HUES6 (cell line): Measurements from ENCODE around the gene ABCC10.

Experiments used
- H3K27ac ChIP-seq: 2 replicates; pipeline ENCODE4 v1.7.0; 2013; ENCODE audit warnings: low read depth, mild to moderate bottlenecking, low read length, inconsistent platforms
- H3K27me3 ChIP-seq: 2 replicates; pipeline ENCODE4 v1.6.1; 2013; ENCODE audit warnings: low read length; ENCODE audit not compliant: control insufficient read depth, insufficient read depth
- H3K36me3 ChIP-seq: 2 replicates; pipeline ENCODE4 v1.6.1; 2013; ENCODE audit warnings: low read length; ENCODE audit not compliant: control insufficient read depth, insufficient read depth
- H3K4me1 ChIP-seq: 2 replicates; pipeline ENCODE4 v1.6.1; 2013; ENCODE audit warnings: low read length; ENCODE audit not compliant: control insufficient read depth, insufficient read depth
- H3K4me3 ChIP-seq: 2 replicates; pipeline ENCODE4 v1.5.1; 2013; ENCODE audit warnings: low read depth, low read length
- H3K9ac ChIP-seq: one replicate; pipeline ENCODE4 v1.6.1; 2013; ENCODE audit warnings: mild to moderate bottlenecking, low read length
- H3K9me3 ChIP-seq: 2 replicates; pipeline ENCODE4 v1.6.1; 2013; ENCODE audit warnings: low read depth, low read length; ENCODE audit not compliant: control insufficient read depth, insufficient read depth

ABCC10 gene

GRCh38 chr6:43499028-43499815, 71.9 kb downstream of the ABCC10 start:
- H3K4me3 ChIP-seq, result no peak overlapping the region
- no peaks in the 10 kb centered on the region for H3K27me3 ChIP-seq
- H3K36me3 ChIP-seq, result peaks cover 68% of the 10 kb centered on the region
- H3K9me3 ChIP-seq, result no peaks in the 10 kb centered on the region
- no peak overlapping the region for H3K9ac ChIP-seq
- H3K27ac ChIP-seq, result no peak overlapping the region
- peaks cover 19% of the 10 kb centered on the region for H3K4me1 ChIP-seq
